K562 (cell line): ENCODE measurements around the gene SLC43A2. TPM values are rescaled to one million over a fixed set of nuclear protein-coding genes. Genes with fewer than 3 reads are reported as not detected.

Experiments
- ATF7 ChIP-seq: fragments of 450-650 bp; IDR thresholded peaks from 2 replicates; pipeline ENCODE4 v1.7.1; 2014; ENCODE audit warnings: mild to moderate bottlenecking, moderate library complexity
- CBX8 ChIP-seq: fragments of 200-600 bp; sonication (generic); IDR thresholded peaks from 2 replicates; pipeline ENCODE4 v1.6.1; 2012; ENCODE audit warnings: borderline replicate concordance, mixed run types, low read depth, mild to moderate bottlenecking, moderate library complexity, mixed read lengths, low read length, control low read depth, inconsistent platforms; ENCODE audit not compliant: poor library complexity, severe bottlenecking; ENCODE audit errors: extremely low read depth
- E2F8 ChIP-seq: fragments of 450-650 bp; IDR thresholded peaks from 2 replicates; pipeline ENCODE4 v1.7.1; 2018; ENCODE audit warnings: mild to moderate bottlenecking, low read depth; ENCODE audit not compliant: partially characterized antibody
- ELK1 ChIP-seq: sonication (generic); formaldehyde crosslinking; IDR thresholded peaks from 2 replicates; pipeline ENCODE4 v1.8.1; 2022; ENCODE audit warnings: missing genetic modification reagents
- FOSL1 ChIP-seq: fragments of 200-800 bp; sonication (Bioruptor generic); conservative IDR thresholded peaks from 2 replicates; pipeline ENCODE4 v1.6.1; 2016; ENCODE audit warnings: missing genetic modification characterization, missing compliant biosample characterization
- RBBP5 ChIP-seq: fragments of 200-600 bp; sonication (generic); IDR thresholded peaks from 2 replicates; pipeline ENCODE4 v1.6.1; 2012; ENCODE audit warnings: borderline replicate concordance, mild to moderate bottlenecking, low read length, control low read depth, inconsistent platforms; ENCODE audit not compliant: insufficient read depth, poor library complexity, severe bottlenecking
- SAP30 ChIP-seq: fragments of 200-600 bp; sonication (generic); IDR thresholded peaks from 2 replicates; pipeline ENCODE4 v1.6.1; 2012; ENCODE audit warnings: borderline replicate concordance, low read depth, mild to moderate bottlenecking, moderate library complexity, low read length, control low read depth, inconsistent platforms; ENCODE audit not compliant: insufficient read depth, poor library complexity, severe bottlenecking
- UBTF ChIP-seq, 2 experiments: IDR thresholded peaks; 2 replicates each; pipeline ENCODE4 v1.6.1; 2012; ENCODE audit warnings: improper control_type of control experiment in 2 of 2, low read depth in 2 of 2, low read length in 2 of 2, borderline replicate concordance in 1 of 2
- ZNF318 ChIP-seq, 2 experiments: fragments of 450-650 bp; IDR thresholded peaks; 2 replicates each; pipeline ENCODE4 v1.6.1; 2016; ENCODE audit warnings: mild to moderate bottlenecking in 2 of 2, borderline replicate concordance in 1 of 2, low read depth in 1 of 2, moderate library complexity in 1 of 2
- ZNF764 ChIP-seq: fragments of 250-450 bp; sonication (Bioruptor Pico); IDR thresholded peaks from 2 replicates; pipeline ENCODE4 v1.4.0; 2020; ENCODE audit warnings: low read depth, mild to moderate bottlenecking, moderate library complexity
- polyA plus RNA-seq, 8 experiments: library from polyadenylated mRNA; depleted of rRNA in 4 of 8; stranded (reverse) in 5 of 8; unstranded in 3 of 8; fragments of >200 nt; fragmentation: Nextera tagmentation in 2 of 8; fragmentation: Illumina TruSeq in 1 of 8; extraction: Ambion mirVana in 2 of 8; extraction: Trizol in 1 of 8; gene quantifications; 2 replicates each; pipeline versions ENCODE4 v1.2.1 to v1.2.3, GENCODE V29; 2011 to 2014; ENCODE audit warnings: inconsistent platforms in 1 of 8, missing spikeins in 1 of 8
- total RNA-seq, 7 experiments: library from RNA; depleted of rRNA in 6 of 7; stranded (reverse); fragments of >200 nt in 6 of 7; fragmentation: Illumina TruSeq in 2 of 7; extraction: Trizol in 2 of 7; gene quantifications; 2 replicates each; pipeline versions ENCODE4 v1.2.1 to v1.2.3, GENCODE V29; 2011 to 2021; ENCODE audit warnings: low replicate concordance in 1 of 7

SLC43A2 gene
- total and polyA plus RNA-seq, 9 of the 15 experiments (the other 6 are each of a cell fraction or from before 2014, with no cell fraction given), result 0.03 to 10.2 (median 3.6) TPM

- peak in 1 of 2 experiments; percentile 51; a peak in 1 of 4 replicates for TF ChIP-seq UBTF (IDR thresholded peaks at IDR 0.05; ENCODE audit: borderline replicate concordance in 1 of 2, low read depth in 2 of 2, low read length in 2 of 2)
- TF ChIP-seq SAP30, result no peak
- TF ChIP-seq ZNF764, result no peak
- TF ChIP-seq ATF7, result peak; percentile 87
- peak; percentile 49 for TF ChIP-seq FOSL1 (tag)
- peak; percentile 10 for TF ChIP-seq E2F8
- no peak for TF ChIP-seq ZNF318 (IDR thresholded peaks at IDR 0.05; ENCODE audit: borderline replicate concordance in 1 of 2, low read depth in 1 of 2)
- no peak for TF ChIP-seq ELK1 (CRISPR knock-in tag)
- no peak for TF ChIP-seq RBBP5
- no peak for TF ChIP-seq CBX8
Observed at GRCh38 chr17:1617620-1618174, 10.9 kb downstream of the SLC43A2 start (continued).
